Stimulated activated CD4-positive, alpha-beta T cell treated with anti-CD3 and anti-CD28 coated beads, Interleukin-4, amount 100 ng/mL, for 48 hours (primary cell): ENCODE measurements around the gene MKRN1.
"Not testable (repeated sequence)": the region's sequence is repeated elsewhere in the genome, so short reads cannot be mapped to it uniquely, and the experiment has no call there.

Source experiments
- DNase-seq, 2 donors: peaks; one replicate each; pipeline ENCODE4 v3.0.0-alpha.2; 2020; ENCODE audit warnings: low read depth in 2 of 2

The MKRN1 gene

GRCh38 chr7:140479062-140479738, at the start of gene MKRN1:
Gene MKRN1, minus strand, starts transcription at chr7:140479505. Its CDS starts 161 bp downstream, at chr7:140479344.
- peak; percentile 92 to 93 for DNase-seq

GRCh38 chr7:140526787-140527664, 47.7 kb upstream of the MKRN1 start:
- DNase-seq, result no peak

GRCh38 chr7:140526214-140526613, 46.9 kb upstream of the MKRN1 start:
- DNase-seq, result no peak

GRCh38 chr7:140525743-140526142, 46.4 kb upstream of the MKRN1 start:
- peak in 1 of 2 donors; percentile 12 for DNase-seq

- DNase-seq, result no peak
Measured at GRCh38 chr7:140521421-140521820, 42.1 kb upstream of the MKRN1 start.

GRCh38 chr7:140519007-140519399, 39.7 kb upstream of the MKRN1 start:
- no peak for DNase-seq

- DNase-seq, result no peak
Measured at GRCh38 chr7:140518370-140519006, 39.2 kb upstream of the MKRN1 start.

- DNase-seq, result peak; percentile 69 to 72
Measured at GRCh38 chr7:140517546-140518369, 38.5 kb upstream of the MKRN1 start.

- DNase-seq, result no peak
Measured at GRCh38 chr7:140512317-140513000, 33.2 kb upstream of the MKRN1 start.

GRCh38 chr7:140509789-140510188, 30.5 kb upstream of the MKRN1 start:
- no peak for DNase-seq

- DNase-seq, result not testable (repeated sequence)
Measured at GRCh38 chr7:140507556-140507955, 28.3 kb upstream of the MKRN1 start.

- no peak for DNase-seq
Measured at GRCh38 chr7:140506788-140507464, 27.6 kb upstream of the MKRN1 start.

- DNase-seq, result no peak
Measured at GRCh38 chr7:140501966-140502365, 22.7 kb upstream of the MKRN1 start.

GRCh38 chr7:140497807-140498206, 18.5 kb upstream of the MKRN1 start:
- not testable (repeated sequence) for DNase-seq

- no peak for DNase-seq
Measured at GRCh38 chr7:140497241-140497769, 18.0 kb upstream of the MKRN1 start.

GRCh38 chr7:140495514-140496097, 16.3 kb upstream of the MKRN1 start:
- no peak for DNase-seq

- no peak for DNase-seq
Measured at GRCh38 chr7:140494867-140495266, 15.6 kb upstream of the MKRN1 start.

- DNase-seq, result no peak
Measured at GRCh38 chr7:140489026-140489359, 9.7 kb upstream of the MKRN1 start.

GRCh38 chr7:140485500-140486265, 6.4 kb upstream of the MKRN1 start:
- no peak for DNase-seq
